ENCODE measurements around the gene AUTS2. TPM values are rescaled to one million over a fixed set of nuclear protein-coding genes. Genes with fewer than 3 reads are reported as not detected.

The AUTS2 gene
- total and polyA plus RNA-seq, 7 experiments from 2014 or later, result 0.40 to 31.7 (median 4.2) TPM

DNA sequence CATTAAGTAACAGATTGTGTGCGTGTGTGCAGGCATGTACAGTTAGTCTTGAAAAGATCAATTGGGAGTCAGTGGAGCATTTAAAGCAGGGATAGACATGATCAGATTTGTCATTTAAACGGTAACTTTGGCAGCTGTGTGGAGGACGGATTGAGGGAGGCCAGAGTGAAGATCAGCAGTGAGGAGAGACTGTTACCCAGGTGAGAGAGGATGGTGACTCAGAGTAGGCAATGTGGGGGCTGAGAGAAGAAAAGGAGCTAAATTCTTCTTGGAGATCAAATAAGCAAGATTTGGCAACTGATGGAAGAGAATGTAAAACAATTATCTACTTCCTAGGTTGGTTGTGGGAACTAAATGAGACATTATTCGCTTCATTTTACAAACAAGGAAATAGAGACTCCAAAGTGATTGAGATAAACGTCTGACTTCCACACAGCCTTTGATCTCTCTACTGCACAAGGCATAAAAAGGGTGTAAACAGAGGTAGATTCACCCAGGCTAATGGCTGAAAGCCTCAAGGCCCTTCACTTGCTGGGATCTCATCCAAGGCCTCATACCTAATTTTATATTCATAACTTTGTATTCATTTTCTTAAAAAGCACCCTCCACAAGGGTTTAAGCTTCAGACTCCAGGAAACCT lies 868.6 kb downstream of the AUTS2 start:
- Mint-ChIP-seq H3K27me3 (no peaks in the 10 kb centered on the region), H3K9me3 (peaks cover 0 to 5% (median 0%) of the 10 kb centered on the region in 11 donors), H3K36me3 (no peaks in the 10 kb centered on the region), H3K4me1 (peaks cover 0 to 8% (median 2%) of the 10 kb centered on the region in 7 donors), H3K4me3 (peak overlapping the region in 1 of 10 donors; percentile 6), H3K27ac (no peak overlapping the region)
- Histone ChIP-seq H3K4me1 (ENCODE audit: control insufficient read depth in 2 of 2, insufficient read depth in 2 of 2, low read length in 2 of 2) (no peaks in the 10 kb centered on the region), H3K27ac (ENCODE audit: low read depth, low read length) (no peak overlapping the region), H3K27me3 (ENCODE audit: control insufficient read depth in 2 of 2, insufficient read depth in 2 of 2, low read length in 2 of 2) (no peaks in the 10 kb centered on the region), H3K36me3 (ENCODE audit: control insufficient read depth in 2 of 3, insufficient read depth in 3 of 3, low read length in 3 of 3) (no peaks in the 10 kb centered on the region), H3K4me3 (ENCODE audit: low read length) (no peak overlapping the region), H3K9me3 (ENCODE audit: control insufficient read depth in 2 of 3, low read length in 3 of 3) (no peaks in the 10 kb centered on the region)
- POLR2A ChIA-PET, result no interaction called here
- DNase-seq (no peak), ATAC-seq (no peak)
- CTCF ChIA-PET, result no interaction called here
- intact Hi-C loops (cut with micrococcal nuclease), result no loop called here

DNA sequence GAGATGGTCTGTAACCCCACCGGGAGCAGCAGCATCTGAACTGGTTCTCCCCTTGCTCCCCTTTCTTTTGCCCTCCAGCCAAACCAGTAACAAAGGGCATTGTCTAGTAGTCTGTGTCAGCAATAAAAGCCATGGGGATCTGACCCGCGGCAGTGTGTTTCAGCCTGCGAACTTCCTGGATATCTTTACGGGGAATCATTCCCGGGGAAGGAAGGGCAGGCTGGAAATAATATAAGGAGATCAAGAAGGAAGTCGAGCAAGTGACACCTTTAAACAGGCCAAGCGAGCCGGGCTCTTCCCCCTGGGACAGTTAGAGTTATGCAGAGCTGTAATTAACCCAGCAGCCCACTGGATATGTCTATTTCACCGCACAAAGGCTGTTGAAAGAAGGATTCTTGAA lies 872.5 kb downstream of the AUTS2 start:
- Mint-ChIP-seq H3K4me3 (no peak overlapping the region), H3K9me3 (peaks cover 0 to 5% (median 0%) of the 10 kb centered on the region in 11 donors), H3K27ac (no peak overlapping the region), H3K36me3 (no peaks in the 10 kb centered on the region), H3K27me3 (no peaks in the 10 kb centered on the region), H3K4me1 (peaks cover 0 to 8% (median 2%) of the 10 kb centered on the region in 7 donors)
- Histone ChIP-seq H3K27ac (ENCODE audit: low read depth, low read length) (no peak overlapping the region), H3K27me3 (ENCODE audit: control insufficient read depth in 2 of 2, insufficient read depth in 2 of 2, low read length in 2 of 2) (no peaks in the 10 kb centered on the region), H3K36me3 (ENCODE audit: control insufficient read depth in 2 of 3, insufficient read depth in 3 of 3, low read length in 3 of 3) (no peaks in the 10 kb centered on the region), H3K4me3 (ENCODE audit: low read length) (no peak overlapping the region), H3K4me1 (ENCODE audit: control insufficient read depth in 2 of 2, insufficient read depth in 2 of 2, low read length in 2 of 2) (no peaks in the 10 kb centered on the region), H3K9me3 (ENCODE audit: control insufficient read depth in 2 of 3, low read length in 3 of 3) (no peaks in the 10 kb centered on the region)
- intact Hi-C loops (cut with micrococcal nuclease), result no loop called here
- CTCF ChIA-PET, result no interaction called here
- no peak for DNase-seq
- POLR2A ChIA-PET, result no interaction called here
- ATAC-seq, result no peak

DNA sequence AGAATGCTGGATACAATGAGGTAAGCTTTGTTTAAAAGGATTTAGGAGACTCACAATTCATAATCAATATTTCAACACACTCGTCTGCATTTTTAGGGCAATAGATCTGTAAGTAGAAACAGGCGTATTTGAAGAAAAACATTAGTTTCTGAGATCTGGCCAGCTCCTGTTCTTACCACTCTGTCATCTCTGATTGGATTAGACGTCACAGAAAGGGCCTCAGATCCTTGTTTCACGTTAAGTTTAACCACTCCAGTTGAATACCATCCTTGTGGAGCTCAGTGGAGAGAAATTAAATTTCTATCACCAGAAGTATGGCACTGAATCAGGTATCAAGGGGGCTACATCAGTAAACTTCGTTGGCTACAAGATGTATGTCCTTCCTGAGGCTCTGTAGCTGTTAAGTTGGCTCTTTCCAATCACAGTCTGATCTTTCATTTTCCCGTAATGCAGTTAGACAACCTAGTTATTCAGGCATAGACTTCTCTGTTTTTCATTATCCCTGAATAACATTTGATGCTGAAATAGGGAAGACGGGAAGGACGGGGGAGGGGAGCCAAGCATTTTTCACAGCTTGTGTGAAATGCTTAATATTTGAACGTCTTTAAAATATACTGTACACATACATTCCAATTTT lies 874.4 kb downstream of the AUTS2 start:
- no peak for DNase-seq
- Histone ChIP-seq H3K27ac (ENCODE audit: low read depth, low read length) (no peak overlapping the region), H3K4me1 (ENCODE audit: control insufficient read depth in 2 of 2, insufficient read depth in 2 of 2, low read length in 2 of 2) (no peaks in the 10 kb centered on the region), H3K27me3 (ENCODE audit: control insufficient read depth in 2 of 2, insufficient read depth in 2 of 2, low read length in 2 of 2) (no peaks in the 10 kb centered on the region), H3K4me3 (ENCODE audit: low read length) (no peak overlapping the region), H3K36me3 (ENCODE audit: control insufficient read depth in 2 of 3, insufficient read depth in 3 of 3, low read length in 3 of 3) (no peaks in the 10 kb centered on the region), H3K9me3 (ENCODE audit: control insufficient read depth in 2 of 3, low read length in 3 of 3) (no peaks in the 10 kb centered on the region)
- H3K27ac Mint-ChIP-seq, result no peak overlapping the region
- H3K27me3 Mint-ChIP-seq, result no peaks in the 10 kb centered on the region
- CTCF ChIA-PET, result no interaction called here
- POLR2A ChIA-PET, result no interaction called here
- ATAC-seq, result no peak
- peaks cover 0 to 4% (median 0%) of the 10 kb centered on the region in 11 donors for H3K9me3 Mint-ChIP-seq
- no peaks in the 10 kb centered on the region for H3K36me3 Mint-ChIP-seq
- H3K4me1 Mint-ChIP-seq, result peaks cover 0 to 2% (median 0%) of the 10 kb centered on the region in 7 donors
- no peak overlapping the region for H3K4me3 Mint-ChIP-seq
- intact Hi-C loops (cut with micrococcal nuclease), result no loop called here

DNA sequence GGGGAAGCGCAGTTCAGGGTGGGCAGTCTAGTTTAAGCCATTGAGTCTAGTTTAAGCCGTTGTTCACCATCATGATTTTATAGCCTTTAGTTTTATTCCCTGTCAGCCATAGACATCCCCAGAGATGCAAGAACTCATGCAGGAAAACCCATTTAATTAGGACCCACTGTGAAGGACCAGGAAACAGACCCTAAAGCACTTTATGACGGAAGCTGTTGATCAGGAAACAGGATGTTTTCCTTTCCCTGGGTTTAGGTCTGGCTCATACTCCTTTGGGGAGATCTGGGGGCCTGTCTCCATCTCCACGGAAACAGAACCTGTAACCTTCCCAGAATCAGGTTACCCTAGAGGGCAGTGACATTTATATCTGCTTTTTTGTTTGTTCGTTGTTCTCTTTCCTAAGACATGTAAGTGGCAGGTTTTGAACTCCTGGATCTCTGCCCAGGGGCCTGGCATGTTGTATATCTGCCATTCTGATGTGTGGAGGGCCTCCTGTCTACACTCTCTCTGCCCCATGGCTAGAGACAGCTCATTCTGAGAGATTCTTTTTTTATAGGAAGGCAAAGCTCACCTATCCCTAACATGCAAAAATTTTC lies 876.5 kb downstream of the AUTS2 start:
- ChIA-PET CTCF (no interaction called here), POLR2A (no interaction called here)
- H3K4me3 Mint-ChIP-seq, result no peak overlapping the region
- Histone ChIP-seq H3K27me3 (ENCODE audit: control insufficient read depth in 2 of 2, insufficient read depth in 2 of 2, low read length in 2 of 2) (no peaks in the 10 kb centered on the region), H3K36me3 (ENCODE audit: control insufficient read depth in 2 of 3, insufficient read depth in 3 of 3, low read length in 3 of 3) (no peaks in the 10 kb centered on the region), H3K27ac (ENCODE audit: low read depth, low read length) (no peak overlapping the region), H3K9me3 (ENCODE audit: control insufficient read depth in 2 of 3, low read length in 3 of 3) (no peaks in the 10 kb centered on the region), H3K4me1 (ENCODE audit: control insufficient read depth in 2 of 2, insufficient read depth in 2 of 2, low read length in 2 of 2) (no peaks in the 10 kb centered on the region), H3K4me3 (ENCODE audit: low read length) (no peak overlapping the region)
- intact Hi-C loops (cut with micrococcal nuclease), result no loop called here
- DNase-seq, result no peak
- H3K27me3 Mint-ChIP-seq, result no peaks in the 10 kb centered on the region
- H3K27ac Mint-ChIP-seq, result no peak overlapping the region
- no peak for ATAC-seq
- H3K36me3 Mint-ChIP-seq, result no peaks in the 10 kb centered on the region
- peaks cover 0 to 2% (median 0%) of the 10 kb centered on the region in 11 donors for H3K9me3 Mint-ChIP-seq
- H3K4me1 Mint-ChIP-seq, result no peaks in the 10 kb centered on the region

DNA sequence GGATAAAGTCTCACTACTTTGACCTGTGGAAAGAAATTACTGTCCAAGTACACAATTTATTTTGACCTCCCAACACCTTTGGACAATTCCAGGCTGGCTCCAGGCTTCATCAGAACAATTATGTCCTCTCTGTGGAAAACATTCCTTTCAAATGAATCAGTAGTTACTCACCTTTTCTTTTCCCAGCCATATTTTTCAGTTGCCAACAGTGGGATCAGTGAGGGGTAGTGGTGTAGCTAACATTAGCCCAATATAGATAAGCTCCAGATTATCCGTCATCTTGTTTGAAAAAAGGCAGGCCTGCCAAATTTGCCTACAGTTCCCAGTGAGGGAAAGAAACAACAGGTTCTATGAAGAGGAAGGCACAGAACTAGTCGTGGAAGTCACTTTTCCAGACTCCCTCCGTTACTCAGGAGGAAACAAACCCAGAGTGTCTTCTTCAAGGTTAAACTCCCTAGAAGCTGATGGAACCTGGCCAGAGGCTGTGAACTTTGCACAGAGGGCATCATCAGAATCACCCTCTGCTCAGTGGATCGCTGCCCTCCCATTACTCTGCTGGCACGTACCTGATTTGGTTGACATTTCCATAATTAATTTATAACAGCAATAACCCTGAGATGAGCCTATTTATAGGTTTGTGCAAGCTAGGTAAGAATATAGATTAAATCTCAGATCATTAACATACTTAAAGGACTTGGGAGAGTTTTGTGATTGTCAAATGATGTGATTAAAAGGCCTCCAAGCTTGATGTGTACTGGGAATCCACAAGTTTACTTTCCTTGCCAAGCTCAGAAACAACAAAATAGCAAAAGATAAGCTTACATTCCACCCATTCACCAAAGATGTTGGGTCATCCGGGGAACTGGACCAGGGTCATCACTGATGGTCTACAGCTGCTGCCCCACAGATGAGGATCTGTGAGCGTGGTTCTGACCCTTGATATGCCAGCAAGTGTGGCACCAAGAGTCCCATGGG lies 879.0 kb downstream of the AUTS2 start:
- ChIA-PET CTCF (no interaction called here), POLR2A (no interaction called here)
- Histone ChIP-seq H3K4me3 (ENCODE audit: low read length) (no peak overlapping the region), H3K4me1 (ENCODE audit: control insufficient read depth in 2 of 2, insufficient read depth in 2 of 2, low read length in 2 of 2) (no peaks in the 10 kb centered on the region), H3K27me3 (ENCODE audit: control insufficient read depth in 2 of 2, insufficient read depth in 2 of 2, low read length in 2 of 2) (no peaks in the 10 kb centered on the region), H3K27ac (ENCODE audit: low read depth, low read length) (no peak overlapping the region), H3K9me3 (ENCODE audit: control insufficient read depth in 2 of 3, low read length in 3 of 3) (no peaks in the 10 kb centered on the region), H3K36me3 (ENCODE audit: control insufficient read depth in 2 of 3, insufficient read depth in 3 of 3, low read length in 3 of 3) (no peaks in the 10 kb centered on the region)
- intact Hi-C loops (cut with micrococcal nuclease), result no loop called here
- no peaks in the 10 kb centered on the region for H3K4me1 Mint-ChIP-seq
- no peak overlapping the region for H3K27ac Mint-ChIP-seq
- no peak for DNase-seq
- H3K4me3 Mint-ChIP-seq, result no peak overlapping the region
- H3K36me3 Mint-ChIP-seq, result no peaks in the 10 kb centered on the region
- no peak for ATAC-seq
- H3K9me3 Mint-ChIP-seq, result peaks cover 0 to 9% (median 0%) of the 10 kb centered on the region in 11 donors
- no peaks in the 10 kb centered on the region for H3K27me3 Mint-ChIP-seq

DNA sequence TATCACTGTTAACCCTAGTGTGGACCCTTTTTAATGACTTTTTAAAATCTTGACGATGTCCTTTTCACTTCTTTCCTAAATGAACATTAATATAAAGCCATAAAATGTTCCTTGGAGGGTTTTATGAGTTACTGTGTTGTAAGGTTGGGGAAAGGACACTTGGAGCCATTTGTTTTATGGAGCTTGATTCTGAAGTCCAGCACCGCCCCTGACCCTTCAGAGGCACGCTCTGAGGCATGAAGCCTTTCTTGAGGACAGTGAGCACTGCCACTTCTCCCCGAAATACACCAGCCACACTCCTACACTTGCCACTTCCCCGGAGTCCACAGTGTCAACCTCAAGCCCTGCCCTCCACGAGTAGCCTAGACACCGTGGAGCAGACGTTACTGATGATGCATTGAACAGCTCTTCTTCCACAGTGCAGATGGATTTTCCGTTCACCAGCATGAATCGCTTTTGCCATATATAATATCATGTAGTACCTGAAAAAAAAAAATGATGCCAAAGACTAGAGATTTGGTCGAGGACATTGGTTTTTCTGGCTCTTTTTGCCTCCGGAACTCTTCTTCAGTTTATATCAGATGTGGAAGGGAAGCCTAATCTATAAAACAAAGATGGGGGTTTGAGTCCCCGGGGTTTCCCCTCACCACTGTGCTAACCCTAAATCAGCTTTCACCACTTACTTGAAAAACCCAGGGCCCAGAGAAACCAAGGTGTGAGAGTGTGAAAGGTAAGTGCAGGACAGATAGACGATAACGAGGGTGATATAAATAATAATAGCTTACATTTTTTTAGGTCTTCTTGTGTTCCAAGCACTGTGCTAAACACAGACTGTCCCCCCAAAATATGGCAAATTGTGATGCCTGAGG lies 881.1 kb downstream of the AUTS2 start:
- Histone ChIP-seq H3K4me1 (ENCODE audit: control insufficient read depth in 2 of 2, insufficient read depth in 2 of 2, low read length in 2 of 2) (no peaks in the 10 kb centered on the region), H3K27ac (ENCODE audit: low read depth, low read length) (no peak overlapping the region), H3K4me3 (ENCODE audit: low read length) (no peak overlapping the region), H3K9me3 (ENCODE audit: control insufficient read depth in 2 of 3, low read length in 3 of 3) (no peaks in the 10 kb centered on the region), H3K27me3 (ENCODE audit: control insufficient read depth in 2 of 2, insufficient read depth in 2 of 2, low read length in 2 of 2) (no peaks in the 10 kb centered on the region), H3K36me3 (ENCODE audit: control insufficient read depth in 2 of 3, insufficient read depth in 3 of 3, low read length in 3 of 3) (no peaks in the 10 kb centered on the region)
- POLR2A ChIA-PET, result no interaction called here
- Mint-ChIP-seq H3K27ac (no peak overlapping the region), H3K36me3 (no peaks in the 10 kb centered on the region), H3K4me3 (no peak overlapping the region), H3K9me3 (peaks cover 0 to 9% (median under 1%) of the 10 kb centered on the region in 11 donors), H3K27me3 (no peaks in the 10 kb centered on the region), H3K4me1 (no peaks in the 10 kb centered on the region)
- CTCF ChIA-PET, result no interaction called here
- ATAC-seq (no peak), DNase-seq (no peak)
- intact Hi-C loops (cut with micrococcal nuclease), result no loop called here

All from naive thymus-derived CD4-positive, alpha-beta T cell (primary cell).